WTC11 (cell line): ENCODE data around the gene CACNG5. TPM values are rescaled to one million over a fixed set of nuclear protein-coding genes. Genes with fewer than 3 reads are reported as not detected.

Experiments
- ATAC-seq: fragments of 200-7000 bp; cut with Tn5 transposase; 2 replicates; pipeline ENCODE4 v1.10.0; 2021; ENCODE audit warnings: mild to moderate bottlenecking, moderate library complexity
- CTCF ChIA-PET: fragments of 300-600 bp; sonication (Branson Sonifier 250); formaldehyde crosslinking; loops from one replicate; lab custom pipeline; 2021; ENCODE audit warnings: antibody characterized with exemption; lab: Charles Lee
- POLR2A ChIA-PET: fragments of 350-600 bp; sonication (Branson Sonifier 250); formaldehyde crosslinking; loops from one replicate; lab custom pipeline; 2021; ENCODE audit warnings: antibody characterized with exemption; lab: Charles Lee
- DNase-seq: peaks from one replicate; pipeline ENCODE4 v3.0.0; 2021; ENCODE audit warnings: low spot score
- H3K27ac Mint-ChIP-seq: 2 replicates; pipeline ENCODE4 v1.8.0; 2021; ENCODE audit warnings: mixed read lengths
- H3K27me3 Mint-ChIP-seq: 2 replicates; pipeline ENCODE4 v1.8.0; 2021; ENCODE audit warnings: low read depth, mild to moderate bottlenecking, moderate library complexity, mixed read lengths
- H3K36me3 Mint-ChIP-seq: 2 replicates; pipeline ENCODE4 v1.8.0; 2021; ENCODE audit warnings: mixed read lengths
- H3K4me1 Mint-ChIP-seq: 2 replicates; pipeline ENCODE4 v1.8.0; 2022; ENCODE audit warnings: mixed read lengths
- H3K4me3 Mint-ChIP-seq: 2 replicates; pipeline ENCODE4 v1.8.0; 2021; ENCODE audit warnings: mild to moderate bottlenecking, moderate library complexity, mixed read lengths
- H3K9me3 Mint-ChIP-seq: 2 replicates; pipeline ENCODE4 v1.8.0; 2021; ENCODE audit warnings: mixed read lengths
- FOXK1 ChIP-seq: sonication (generic); formaldehyde crosslinking; IDR thresholded peaks from 2 replicates; pipeline ENCODE4 v1.8.0; 2022; ENCODE audit warnings: mild to moderate bottlenecking, moderate library complexity, missing genetic modification reagents
- FOXP1 ChIP-seq: sonication (generic); formaldehyde crosslinking; IDR thresholded peaks from 2 replicates; pipeline ENCODE4 v1.8.0; 2022; ENCODE audit warnings: missing genetic modification reagents, mild to moderate bottlenecking, moderate library complexity, borderline replicate concordance
- PRDM15 ChIP-seq: sonication (generic); formaldehyde crosslinking; IDR thresholded peaks from 2 replicates; pipeline ENCODE4 v1.8.0; 2022; ENCODE audit warnings: missing genetic modification reagents
- PRRX2 ChIP-seq: fragments of 250-450 bp; sonication (Bioruptor Pico); IDR thresholded peaks from 2 replicates; pipeline ENCODE4 v1.8.0; 2021; ENCODE audit warnings: mild to moderate bottlenecking
- SMAD3 ChIP-seq: sonication (generic); formaldehyde crosslinking; IDR thresholded peaks from 2 replicates; pipeline ENCODE4 v1.8.0; 2022; ENCODE audit warnings: missing genetic modification reagents, mild to moderate bottlenecking, borderline replicate concordance
- SP1 ChIP-seq: sonication (generic); formaldehyde crosslinking; conservative IDR thresholded peaks from 2 replicates; pipeline ENCODE4 v1.8.1; 2022; ENCODE audit warnings: missing genetic modification reagents
- STAT6 ChIP-seq: sonication (generic); formaldehyde crosslinking; conservative IDR thresholded peaks from 2 replicates; pipeline ENCODE4 v1.8.1; 2023; ENCODE audit warnings: mild to moderate bottlenecking, low read depth, missing genetic modification reagents, moderate library complexity
- TCF7 ChIP-seq: sonication (generic); formaldehyde crosslinking; IDR thresholded peaks from 2 replicates; pipeline ENCODE4 v1.8.0; 2022; ENCODE audit warnings: mild to moderate bottlenecking, low read depth, missing genetic modification reagents, moderate library complexity
- ZNF232 ChIP-seq: sonication (generic); formaldehyde crosslinking; IDR thresholded peaks from 2 replicates; pipeline ENCODE4 v1.8.0; 2022; ENCODE audit warnings: mild to moderate bottlenecking, missing genetic modification reagents
- ZNF281 ChIP-seq: sonication (generic); formaldehyde crosslinking; IDR thresholded peaks from 2 replicates; pipeline ENCODE4 v1.8.0; 2023; ENCODE audit warnings: mild to moderate bottlenecking, missing genetic modification reagents
- total RNA-seq: library from RNA; stranded (reverse); gene quantifications from 3 replicates; pipeline ENCODE4 v1.2.3, GENCODE V29; 2021
- TF ChIP-seq, protein P1 (sequence below): sonication (generic); formaldehyde crosslinking; IDR thresholded peaks from 2 replicates; pipeline ENCODE4 v1.8.0; 2022; ENCODE audit warnings: mild to moderate bottlenecking, missing genetic modification reagents
- TF ChIP-seq, protein P2 (sequence below): sonication (generic); formaldehyde crosslinking; IDR thresholded peaks from 2 replicates; pipeline ENCODE4 v1.8.0; 2023; ENCODE audit warnings: missing genetic modification reagents, mild to moderate bottlenecking, borderline replicate concordance
- TF ChIP-seq, protein P3 (sequence below): sonication (generic); formaldehyde crosslinking; IDR thresholded peaks from 2 replicates; pipeline ENCODE4 v1.8.0; 2022; ENCODE audit warnings: mild to moderate bottlenecking, missing genetic modification reagents

Gene CACNG5
- total RNA-seq, 1 experiment from 2014 or later: 1.9 TPM

DNA sequence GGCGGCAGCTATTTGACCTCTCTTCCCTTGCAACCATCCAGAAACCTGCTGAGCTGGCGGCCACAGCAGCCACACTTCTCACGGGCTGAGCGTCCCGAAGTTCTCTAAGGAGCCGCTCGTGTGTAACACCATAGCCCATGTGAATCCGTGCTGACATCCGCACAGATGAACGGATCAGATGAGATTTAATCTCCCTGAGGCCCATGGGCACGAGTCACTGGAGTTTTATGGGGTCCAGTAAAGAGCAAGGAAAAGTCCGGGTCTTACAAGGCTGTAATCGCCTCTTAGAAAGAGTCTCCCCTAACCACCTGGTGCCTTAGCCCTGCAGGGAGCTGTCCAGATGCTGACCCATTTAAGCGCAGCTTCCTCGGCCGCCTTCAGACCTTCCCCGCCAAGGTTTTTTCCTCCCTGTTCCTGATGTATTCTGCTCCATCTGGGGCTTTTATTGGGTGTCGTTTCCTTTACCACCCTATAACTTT is 5.5 kb upstream of the CACNG5 start:
- 0 out of 2 replicates have a peak, but pooled peaks have one; percentile 57 for TF ChIP-seq ZNF232 (CRISPR knock-in tag)
- peak; percentile 75; the same call in 1 of the 2 replicates for TF ChIP-seq SMAD3 (CRISPR knock-in tag)
- TF ChIP-seq, protein P1, sequence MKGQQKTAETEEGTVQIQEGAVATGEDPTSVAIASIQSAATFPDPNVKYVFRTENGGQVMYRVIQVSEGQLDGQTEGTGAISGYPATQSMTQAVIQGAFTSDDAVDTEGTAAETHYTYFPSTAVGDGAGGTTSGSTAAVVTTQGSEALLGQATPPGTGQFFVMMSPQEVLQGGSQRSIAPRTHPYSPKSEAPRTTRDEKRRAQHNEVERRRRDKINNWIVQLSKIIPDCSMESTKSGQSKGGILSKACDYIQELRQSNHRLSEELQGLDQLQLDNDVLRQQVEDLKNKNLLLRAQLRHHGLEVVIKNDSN (CRISPR knock-in tag): peak; percentile 40; the same call in 1 of the 2 replicates
- TF ChIP-seq FOXK1 (CRISPR knock-in tag): peak; percentile 38; the same call in 1 of the 2 replicates
- no peak for TF ChIP-seq STAT6 (CRISPR knock-in tag)
- TF ChIP-seq PRRX2: no peak
- TF ChIP-seq, protein P2, sequence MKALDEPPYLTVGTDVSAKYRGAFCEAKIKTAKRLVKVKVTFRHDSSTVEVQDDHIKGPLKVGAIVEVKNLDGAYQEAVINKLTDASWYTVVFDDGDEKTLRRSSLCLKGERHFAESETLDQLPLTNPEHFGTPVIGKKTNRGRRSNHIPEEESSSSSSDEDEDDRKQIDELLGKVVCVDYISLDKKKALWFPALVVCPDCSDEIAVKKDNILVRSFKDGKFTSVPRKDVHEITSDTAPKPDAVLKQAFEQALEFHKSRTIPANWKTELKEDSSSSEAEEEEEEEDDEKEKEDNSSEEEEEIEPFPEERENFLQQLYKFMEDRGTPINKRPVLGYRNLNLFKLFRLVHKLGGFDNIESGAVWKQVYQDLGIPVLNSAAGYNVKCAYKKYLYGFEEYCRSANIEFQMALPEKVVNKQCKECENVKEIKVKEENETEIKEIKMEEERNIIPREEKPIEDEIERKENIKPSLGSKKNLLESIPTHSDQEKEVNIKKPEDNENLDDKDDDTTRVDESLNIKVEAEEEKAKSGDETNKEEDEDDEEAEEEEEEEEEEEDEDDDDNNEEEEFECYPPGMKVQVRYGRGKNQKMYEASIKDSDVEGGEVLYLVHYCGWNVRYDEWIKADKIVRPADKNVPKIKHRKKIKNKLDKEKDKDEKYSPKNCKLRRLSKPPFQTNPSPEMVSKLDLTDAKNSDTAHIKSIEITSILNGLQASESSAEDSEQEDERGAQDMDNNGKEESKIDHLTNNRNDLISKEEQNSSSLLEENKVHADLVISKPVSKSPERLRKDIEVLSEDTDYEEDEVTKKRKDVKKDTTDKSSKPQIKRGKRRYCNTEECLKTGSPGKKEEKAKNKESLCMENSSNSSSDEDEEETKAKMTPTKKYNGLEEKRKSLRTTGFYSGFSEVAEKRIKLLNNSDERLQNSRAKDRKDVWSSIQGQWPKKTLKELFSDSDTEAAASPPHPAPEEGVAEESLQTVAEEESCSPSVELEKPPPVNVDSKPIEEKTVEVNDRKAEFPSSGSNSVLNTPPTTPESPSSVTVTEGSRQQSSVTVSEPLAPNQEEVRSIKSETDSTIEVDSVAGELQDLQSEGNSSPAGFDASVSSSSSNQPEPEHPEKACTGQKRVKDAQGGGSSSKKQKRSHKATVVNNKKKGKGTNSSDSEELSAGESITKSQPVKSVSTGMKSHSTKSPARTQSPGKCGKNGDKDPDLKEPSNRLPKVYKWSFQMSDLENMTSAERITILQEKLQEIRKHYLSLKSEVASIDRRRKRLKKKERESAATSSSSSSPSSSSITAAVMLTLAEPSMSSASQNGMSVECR (CRISPR knock-in tag): 0 out of 2 replicates have a peak, but pooled peaks have one; percentile 74
- TF ChIP-seq TCF7 (CRISPR knock-in tag): no peak
- peak; percentile 35; the same call in 1 of the 2 replicates for TF ChIP-seq SP1 (CRISPR knock-in tag)
- no peak for TF ChIP-seq PRDM15
- TF ChIP-seq ZNF281 (CRISPR knock-in tag): 0 out of 2 replicates have a peak, but pooled peaks have one; percentile 30
- TF ChIP-seq, protein P3, sequence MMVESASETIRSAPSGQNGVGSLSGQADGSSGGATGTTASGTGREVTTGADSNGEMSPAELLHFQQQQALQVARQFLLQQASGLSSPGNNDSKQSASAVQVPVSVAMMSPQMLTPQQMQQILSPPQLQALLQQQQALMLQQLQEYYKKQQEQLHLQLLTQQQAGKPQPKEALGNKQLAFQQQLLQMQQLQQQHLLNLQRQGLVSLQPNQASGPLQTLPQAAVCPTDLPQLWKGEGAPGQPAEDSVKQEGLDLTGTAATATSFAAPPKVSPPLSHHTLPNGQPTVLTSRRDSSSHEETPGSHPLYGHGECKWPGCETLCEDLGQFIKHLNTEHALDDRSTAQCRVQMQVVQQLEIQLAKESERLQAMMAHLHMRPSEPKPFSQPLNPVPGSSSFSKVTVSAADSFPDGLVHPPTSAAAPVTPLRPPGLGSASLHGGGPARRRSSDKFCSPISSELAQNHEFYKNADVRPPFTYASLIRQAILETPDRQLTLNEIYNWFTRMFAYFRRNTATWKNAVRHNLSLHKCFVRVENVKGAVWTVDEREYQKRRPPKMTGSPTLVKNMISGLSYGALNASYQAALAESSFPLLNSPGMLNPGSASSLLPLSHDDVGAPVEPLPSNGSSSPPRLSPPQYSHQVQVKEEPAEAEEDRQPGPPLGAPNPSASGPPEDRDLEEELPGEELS (CRISPR knock-in tag): peak; percentile 63; the same call in 1 of the 2 replicates
- 0 out of 2 replicates have a peak, but pooled peaks have one; percentile 65 for TF ChIP-seq FOXP1 (CRISPR knock-in tag)
- peak; percentile 74 for DNase-seq
- Mint-ChIP-seq H3K36me3 (no peaks in the 10 kb centered on the region), H3K27me3 (peaks cover 14% of the 10 kb centered on the region), H3K27ac (no peak overlapping the region; the same call in 1 of the 2 replicates), H3K4me1 (peaks cover 29% of the 10 kb centered on the region), H3K4me3 (no peak overlapping the region), H3K9me3 (peaks cover 9% of the 10 kb centered on the region; the same call in 1 of the 2 replicates)
- ChIA-PET CTCF (interaction anchor here (0.6 to 2.8 kb wide), 17 partner anchors 9 to 505 kb away, joined by 3 to 14 read pairs (median 3); no protein-coding TSS in a partner anchor), POLR2A (interaction anchor here (0.6 to 1.1 kb wide), 2 partner anchors 26 to 36 kb away, joined by 3 read pairs; no protein-coding TSS in a partner anchor)
- peak; percentile 94 for ATAC-seq
